Measurements from ENCODE around the gene DDX3X. TPM values are rescaled to one million over a fixed set of nuclear protein-coding genes. Genes with fewer than 3 reads are reported as not detected.
"Not testable (repeated sequence)": the region's sequence is repeated elsewhere in the genome, so short reads cannot be mapped to it uniquely, and the experiment has no call there.

Gene DDX3X
- total RNA-seq, 3 donors from 2014 or later: 208 to 256 (median 250) TPM

GRCh38 chrX:41397219-41397618 is 63.3 kb downstream of the DDX3X start:
- no peak for TF ChIP-seq CTCF (IDR thresholded peaks at IDR 0.05)
- Histone ChIP-seq H3K36me3 (ENCODE audit: low read depth) (no peaks in the 10 kb centered on the region), H3K9me3 (no peaks in the 10 kb centered on the region), H3K4me3 (no peak overlapping the region), H3K4me1 (ENCODE audit: low read depth) (no peaks in the 10 kb centered on the region)
- peak; percentile 42 for ATAC-seq
- DNase-seq: no peak
- intact Hi-C loops (cut with DNase I, micrococcal nuclease): no loop called here

- no peak for TF ChIP-seq CTCF (IDR thresholded peaks at IDR 0.05)
- no peaks in the 10 kb centered on the region for H3K4me1 ChIP-seq (ENCODE audit: low read depth)
- H3K36me3 ChIP-seq (ENCODE audit: low read depth): no peaks in the 10 kb centered on the region
- ATAC-seq (peak; percentile 62), DNase-seq (peak in 1 of 3 donors; percentile 28)
- H3K9me3 ChIP-seq: no peaks in the 10 kb centered on the region
- H3K4me3 ChIP-seq: no peak overlapping the region
- intact Hi-C loops (cut with DNase I, micrococcal nuclease): no loop called here
These were observed 63.8 kb downstream of the DDX3X start for GRCh38 chrX:41397768-41398167.

GRCh38 chrX:41402556-41402955 is 68.6 kb downstream of the DDX3X start:
- H3K4me3 ChIP-seq; ATAC-seq; H3K9me3 ChIP-seq; H3K4me1 ChIP-seq (ENCODE audit: low read depth); H3K36me3 ChIP-seq (ENCODE audit: low read depth); DNase-seq; intact Hi-C loops (cut with DNase I, micrococcal nuclease): not testable (repeated sequence)

- H3K4me3 ChIP-seq: no peak overlapping the region
- H3K36me3 ChIP-seq (ENCODE audit: low read depth): no peaks in the 10 kb centered on the region
- H3K4me1 ChIP-seq (ENCODE audit: low read depth): no peaks in the 10 kb centered on the region
- DNase-seq (no peak), ATAC-seq (no peak)
- intact Hi-C loops (cut with DNase I, micrococcal nuclease): no loop called here
- H3K9me3 ChIP-seq: no peaks in the 10 kb centered on the region
- TF ChIP-seq CTCF (IDR thresholded peaks at IDR 0.05): no peak
These were observed 71.6 kb downstream of the DDX3X start for GRCh38 chrX:41405551-41405950.

- Histone ChIP-seq H3K36me3 (ENCODE audit: low read depth) (no peaks in the 10 kb centered on the region), H3K4me1 (ENCODE audit: low read depth) (no peaks in the 10 kb centered on the region), H3K9me3 (no peaks in the 10 kb centered on the region), H3K4me3 (no peak overlapping the region)
- intact Hi-C loops (cut with DNase I, micrococcal nuclease): no loop called here
- ATAC-seq (peak; percentile 46), DNase-seq (no peak)
- TF ChIP-seq CTCF (IDR thresholded peaks at IDR 0.05): no peak
These were observed 72.2 kb downstream of the DDX3X start for GRCh38 chrX:41406201-41406600.

- no peak for ATAC-seq
- DNase-seq: no peak
- no peak for TF ChIP-seq CTCF (IDR thresholded peaks at IDR 0.05)
- no peaks in the 10 kb centered on the region for H3K36me3 ChIP-seq (ENCODE audit: low read depth)
- H3K9me3 ChIP-seq: no peaks in the 10 kb centered on the region
- H3K4me3 ChIP-seq: no peak overlapping the region
- no peaks in the 10 kb centered on the region for H3K4me1 ChIP-seq (ENCODE audit: low read depth)
- intact Hi-C loops (cut with DNase I, micrococcal nuclease): no loop called here
These were observed 73.9 kb downstream of the DDX3X start for GRCh38 chrX:41407816-41408215.
